ENCODE results near the gene BAZ1B. TPM values are rescaled to one million over a fixed set of nuclear protein-coding genes. Genes with fewer than 3 reads are reported as not detected.
"Not testable (repeated sequence)": the region's sequence is repeated elsewhere in the genome, so short reads cannot be mapped to it uniquely, and the experiment has no call there.

BAZ1B gene
- total RNA-seq, 4 donors from 2014 or later, result 55.3 to 72.2 (median 66.2) TPM

- WGBS, result 81% methylated on average over 2 of the region's 2 CpGs
- H3K27me3 ChIP-seq, result no peaks in the 10 kb centered on the region
- peaks cover 76 to 88% (median 84%) of the 10 kb centered on the region in 4 donors for H3K36me3 ChIP-seq
- TF ChIP-seq POLR2A (IDR thresholded peaks at IDR 0.05; ENCODE audit: low read depth) (no peak), CTCF (IDR thresholded peaks at IDR 0.05) (no peak), EP300 (IDR thresholded peaks at IDR 0.05) (no peak), POLR2AphosphoS5 (IDR thresholded peaks at IDR 0.05) (no peak)
- no peak for DNase-seq (ENCODE audit: extremely low spot score)
- no peak overlapping the region for H3K4me3 ChIP-seq
- no peak overlapping the region for H3K27ac ChIP-seq (replicated peaks in 1 of 4)
- H3K9me3 ChIP-seq, result no peaks in the 10 kb centered on the region
- intact Hi-C loops (cut with DNase I), result no loop called here
- peaks cover 0 to 26% (median 17%) of the 10 kb centered on the region in 4 donors for H3K4me1 ChIP-seq
These were observed 14.5 kb downstream of the BAZ1B start for GRCh38 chr7:73507556-73507955.

GRCh38 chr7:73504920-73505319, 17.2 kb downstream of the BAZ1B start:
- no peak for DNase-seq (ENCODE audit: extremely low spot score)
- H3K27me3 ChIP-seq, result no peaks in the 10 kb centered on the region
- intact Hi-C loops (cut with DNase I), result no loop called here
- H3K36me3 ChIP-seq, result peaks cover 71 to 100% (median 98%) of the 10 kb centered on the region in 4 donors
- H3K27ac ChIP-seq (replicated peaks in 1 of 4), result no peak overlapping the region
- H3K9me3 ChIP-seq, result no peaks in the 10 kb centered on the region
- peaks cover 0 to 6% (median under 1%) of the 10 kb centered on the region in 4 donors for H3K4me1 ChIP-seq
- TF ChIP-seq POLR2AphosphoS5 (IDR thresholded peaks at IDR 0.05) (no peak), EP300 (IDR thresholded peaks at IDR 0.05) (no peak), CTCF (IDR thresholded peaks at IDR 0.05) (no peak), POLR2A (IDR thresholded peaks at IDR 0.05; ENCODE audit: low read depth) (no peak)
- H3K4me3 ChIP-seq, result no peak overlapping the region
- WGBS, result 100% methylated on average over 1 of the region's 1 CpG

- H3K4me3 ChIP-seq, result no peak overlapping the region
- H3K27ac ChIP-seq (replicated peaks in 1 of 4), result no peak overlapping the region
- H3K36me3 ChIP-seq, result peaks cover 64 to 100% (median 98%) of the 10 kb centered on the region in 4 donors
- intact Hi-C loops (cut with DNase I), result no loop called here
- no peaks in the 10 kb centered on the region for H3K9me3 ChIP-seq
- 97% methylated on average over 2 of the region's 2 CpGs for WGBS
- H3K27me3 ChIP-seq, result no peaks in the 10 kb centered on the region
- no peaks in the 10 kb centered on the region for H3K4me1 ChIP-seq
- TF ChIP-seq EP300 (IDR thresholded peaks at IDR 0.05) (no peak), CTCF (IDR thresholded peaks at IDR 0.05) (no peak), POLR2A (IDR thresholded peaks at IDR 0.05; ENCODE audit: low read depth) (no peak), POLR2AphosphoS5 (IDR thresholded peaks at IDR 0.05) (no peak)
- DNase-seq (ENCODE audit: extremely low spot score), result no peak
These were observed 18.1 kb downstream of the BAZ1B start for GRCh38 chr7:73504017-73504416.

GRCh38 chr7:73503229-73503628, 18.9 kb downstream of the BAZ1B start:
- no peaks in the 10 kb centered on the region for H3K4me1 ChIP-seq
- H3K4me3 ChIP-seq, result no peak overlapping the region
- intact Hi-C loops (cut with DNase I), result no loop called here
- H3K36me3 ChIP-seq, result peaks cover 58 to 100% (median 98%) of the 10 kb centered on the region in 4 donors
- WGBS, result 92% methylated on average over 5 of the region's 5 CpGs
- H3K27me3 ChIP-seq, result no peaks in the 10 kb centered on the region
- H3K9me3 ChIP-seq, result no peaks in the 10 kb centered on the region
- TF ChIP-seq EP300 (IDR thresholded peaks at IDR 0.05) (no peak), POLR2AphosphoS5 (IDR thresholded peaks at IDR 0.05) (no peak), CTCF (IDR thresholded peaks at IDR 0.05) (no peak), POLR2A (IDR thresholded peaks at IDR 0.05; ENCODE audit: low read depth) (no peak)
- no peak overlapping the region for H3K27ac ChIP-seq (replicated peaks in 1 of 4)
- no peak for DNase-seq (ENCODE audit: extremely low spot score)

- intact Hi-C loops (cut with DNase I), result no loop called here
- no peak for DNase-seq (ENCODE audit: extremely low spot score)
- peaks cover 56 to 100% (median 98%) of the 10 kb centered on the region in 4 donors for H3K36me3 ChIP-seq
- 92% methylated on average over 7 of the region's 7 CpGs for WGBS
- no peaks in the 10 kb centered on the region for H3K27me3 ChIP-seq
- H3K27ac ChIP-seq (replicated peaks in 1 of 4), result no peak overlapping the region
- H3K4me3 ChIP-seq, result no peak overlapping the region
- H3K4me1 ChIP-seq, result no peaks in the 10 kb centered on the region
- no peaks in the 10 kb centered on the region for H3K9me3 ChIP-seq
- TF ChIP-seq POLR2AphosphoS5 (IDR thresholded peaks at IDR 0.05) (no peak), EP300 (IDR thresholded peaks at IDR 0.05) (no peak), POLR2A (IDR thresholded peaks at IDR 0.05; ENCODE audit: low read depth) (no peak), CTCF (IDR thresholded peaks at IDR 0.05) (no peak)
These were observed 25.5 kb downstream of the BAZ1B start for GRCh38 chr7:73496626-73497025.

- DNase-seq (ENCODE audit: extremely low spot score); intact Hi-C loops (cut with DNase I); H3K27me3 ChIP-seq; H3K4me3 ChIP-seq; H3K4me1 ChIP-seq; H3K9me3 ChIP-seq; H3K27ac ChIP-seq (replicated peaks in 1 of 4): not testable (repeated sequence)
- peaks cover 57 to 100% (median 98%) of the 10 kb centered on the region in 4 donors for H3K36me3 ChIP-seq
- 97% methylated on average over 2 of the region's 2 CpGs for WGBS
These were observed 26.6 kb downstream of the BAZ1B start for GRCh38 chr7:73495507-73495906.

All from esophagus muscularis mucosa (tissue), 4 donors.